HL-60/S4 treated with phorbol 12-myristate 13-acetate at 8.2 ng/mL for 4 days and 3 days (cell line): ENCODE measurements around the gene TLK2.

ENCODE experiments used
- in situ Hi-C: fragments of 300-500 bp; cut with MboI; formaldehyde crosslinking; loops from 2 replicates; pipeline ENCODE4 v1.15.0; 2022; ENCODE audit warnings: low sequenced_read_pairs

TLK2 gene

DNA sequence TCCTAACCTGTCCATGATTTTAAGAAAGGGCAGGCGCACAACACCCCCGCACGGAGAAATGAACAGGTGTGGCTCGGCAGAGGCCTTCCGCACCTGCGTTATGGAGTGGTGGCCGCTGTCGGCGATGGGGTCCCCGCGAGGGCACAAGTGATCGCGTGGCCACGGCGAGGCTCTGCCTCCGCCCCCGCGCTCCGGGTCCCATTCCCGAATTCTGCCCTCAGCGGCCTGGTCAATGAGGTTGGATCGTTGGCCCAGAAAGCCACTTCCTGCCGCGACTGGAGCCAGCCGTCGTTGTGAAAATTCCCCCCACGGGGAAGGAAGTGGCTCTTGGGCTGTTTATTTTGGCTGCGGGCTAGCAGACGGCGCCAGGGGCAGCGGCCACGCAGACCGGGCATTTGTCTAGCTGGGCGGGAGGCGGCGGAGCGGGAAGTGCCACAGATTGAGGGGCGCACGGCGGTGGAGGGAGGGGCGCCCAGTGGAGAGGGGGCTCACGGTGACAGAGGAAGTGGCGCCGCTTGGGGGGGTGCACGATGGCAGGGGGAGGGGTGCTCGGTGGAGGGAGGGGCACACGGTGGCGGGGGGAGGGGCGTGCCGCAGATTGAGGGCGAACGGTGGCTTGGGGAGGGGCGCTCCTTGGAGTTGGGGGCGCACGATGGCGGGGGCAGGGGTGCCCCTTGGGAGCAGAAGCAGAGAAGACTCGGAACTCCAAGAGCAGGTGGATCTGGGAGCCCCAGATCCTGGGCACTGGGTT lies 173.8 kb downstream of the TLK2 start:
- in situ Hi-C loops: no loop called here

GRCh38 chr17:62653002-62653825 lies 174.6 kb downstream of the TLK2 start:
- in situ Hi-C loops: no loop called here

DNA sequence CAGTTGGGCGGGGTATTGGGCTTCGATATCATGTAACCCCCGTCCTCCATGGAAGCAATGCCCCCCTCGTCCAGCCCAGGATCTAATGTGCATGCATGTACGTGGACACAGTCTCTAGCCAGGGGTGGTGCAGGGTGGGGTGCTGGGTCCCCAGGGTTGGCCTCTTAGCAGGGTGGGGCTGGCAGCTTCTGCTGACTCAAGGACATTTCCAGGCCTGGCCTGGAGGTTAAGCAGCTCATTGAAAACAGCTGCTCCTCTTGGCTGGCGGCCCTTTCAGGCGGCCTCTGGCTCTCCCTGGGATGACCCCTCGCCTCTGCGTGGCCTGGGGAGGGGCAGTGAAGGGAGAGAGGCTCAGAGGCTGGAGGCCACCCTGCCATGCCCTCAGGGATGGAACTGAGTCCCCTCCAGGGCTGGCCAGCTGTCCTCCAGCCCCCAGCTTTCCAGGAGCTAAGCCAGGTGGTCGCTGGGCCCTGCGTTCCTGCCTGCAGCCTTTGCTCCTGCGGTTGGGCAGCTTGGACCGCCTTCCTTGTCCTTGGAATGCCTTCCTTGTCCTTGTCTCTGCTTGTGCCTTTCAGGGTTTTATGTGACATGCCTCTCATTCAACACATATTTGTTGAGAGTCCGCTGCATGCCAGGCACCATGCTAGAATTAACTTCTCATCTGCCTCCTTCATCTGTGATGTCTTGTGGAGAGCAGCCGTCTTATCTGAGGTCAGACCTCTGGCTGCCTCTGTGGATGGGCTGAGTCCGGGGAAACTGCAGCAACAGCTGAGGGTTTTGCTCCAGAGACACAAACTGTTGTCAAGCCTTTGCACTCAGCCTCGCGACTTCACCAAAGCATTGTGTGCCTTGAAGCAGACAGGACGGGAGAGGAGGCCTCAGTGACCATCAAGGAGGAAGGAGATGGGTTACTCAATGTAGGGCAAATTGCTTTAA lies 175.5 kb downstream of the TLK2 start:
- in situ Hi-C loops: no loop called here

- in situ Hi-C loops: no loop called here
Measured at GRCh38 chr17:62655656-62656055, 177.0 kb downstream of the TLK2 start.

- in situ Hi-C loops: no loop called here
Measured at GRCh38 chr17:62656446-62656845, 177.8 kb downstream of the TLK2 start.

GRCh38 chr17:62657145-62657665 lies 178.6 kb downstream of the TLK2 start:
- in situ Hi-C loops: no loop called here

GRCh38 chr17:62657690-62658089 lies 179.1 kb downstream of the TLK2 start:
- in situ Hi-C loops: no loop called here

DNA sequence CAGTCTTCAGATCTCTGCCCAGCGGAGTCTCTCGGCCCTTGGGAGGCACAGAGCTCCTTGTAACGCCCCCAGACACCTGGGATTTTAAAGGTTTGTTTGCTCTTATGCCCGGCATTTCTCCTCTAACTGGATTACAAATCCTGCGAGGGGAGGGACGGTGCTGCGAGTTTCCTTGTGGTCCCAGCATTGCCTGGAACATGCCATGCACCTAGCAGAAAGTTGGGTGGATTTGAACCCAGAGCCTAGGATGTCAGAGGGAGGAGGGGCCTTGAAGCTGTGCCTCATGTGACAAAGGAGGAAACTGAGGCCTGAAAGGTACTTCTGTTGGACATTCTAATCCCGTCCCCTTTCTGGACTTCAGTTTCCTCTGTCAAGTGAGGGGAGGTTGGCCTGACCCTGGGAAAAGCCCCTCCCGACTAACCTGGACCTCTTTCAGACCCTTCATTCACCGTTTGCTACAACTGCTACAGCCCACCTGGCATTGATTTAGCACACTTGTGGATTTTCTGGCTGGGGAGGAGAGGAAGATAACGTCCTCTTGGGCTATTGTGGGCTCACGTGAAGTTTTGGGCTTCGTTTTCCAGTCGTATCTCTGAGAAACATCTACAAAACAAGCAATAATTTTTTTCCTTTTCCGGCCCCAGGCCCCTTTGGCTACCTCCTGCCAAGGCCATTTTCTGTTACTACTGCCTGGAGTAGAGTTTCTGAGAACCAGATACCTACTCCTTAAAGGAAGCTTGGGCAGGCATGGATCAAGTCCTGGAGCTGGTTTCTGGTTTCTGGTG lies 179.7 kb downstream of the TLK2 start:
- in situ Hi-C loops: no loop called here

DNA sequence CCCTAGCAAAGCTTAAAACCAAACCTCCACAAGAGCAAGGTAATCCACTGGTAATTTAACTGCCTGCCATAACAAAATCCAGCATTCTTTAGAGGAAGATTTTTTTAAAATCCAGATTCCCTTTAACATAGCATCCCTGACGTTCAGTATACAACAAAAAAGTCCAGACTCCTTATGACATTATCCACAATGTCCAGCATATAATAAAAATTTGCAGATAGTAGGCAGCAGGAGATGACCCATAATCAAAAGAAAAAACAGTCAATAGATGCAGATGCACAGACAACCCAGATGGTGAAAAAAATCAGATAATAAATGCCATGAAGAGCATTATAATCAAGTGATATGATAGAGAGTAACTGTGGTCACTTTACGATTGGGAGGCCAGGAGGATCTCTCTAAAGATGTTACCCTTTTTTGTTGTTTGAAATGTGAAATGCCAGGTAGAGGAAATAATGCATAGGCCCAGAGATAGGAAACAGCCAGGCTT lies 182.0 kb downstream of the TLK2 start:
- in situ Hi-C loops: no loop called here

- in situ Hi-C loops: no loop called here
Measured at GRCh38 chr17:62661337-62661736, 182.7 kb downstream of the TLK2 start.

DNA sequence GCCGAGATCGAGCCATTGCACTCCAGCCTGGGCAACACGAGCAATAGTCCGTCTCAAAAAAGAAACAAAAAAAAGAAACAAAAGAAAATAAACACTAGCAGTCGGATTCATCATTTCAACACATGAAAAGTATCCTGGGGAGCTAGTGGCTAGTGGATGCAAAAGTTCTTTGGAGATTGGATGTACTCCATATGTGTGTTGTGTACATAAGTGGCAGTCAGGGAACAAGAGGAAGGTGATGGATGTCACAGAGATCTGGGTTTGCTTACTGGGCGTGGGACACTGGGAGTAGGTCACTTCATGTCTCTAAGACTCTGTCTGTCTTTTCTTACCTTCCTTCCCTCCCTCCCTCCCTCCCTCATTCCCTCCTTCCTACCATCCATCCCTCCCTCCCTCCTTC lies 184.2 kb downstream of the TLK2 start:
- in situ Hi-C loops: no loop called here
